ENCODE results near the gene GUCA1A.

Gene GUCA1A

DNA sequence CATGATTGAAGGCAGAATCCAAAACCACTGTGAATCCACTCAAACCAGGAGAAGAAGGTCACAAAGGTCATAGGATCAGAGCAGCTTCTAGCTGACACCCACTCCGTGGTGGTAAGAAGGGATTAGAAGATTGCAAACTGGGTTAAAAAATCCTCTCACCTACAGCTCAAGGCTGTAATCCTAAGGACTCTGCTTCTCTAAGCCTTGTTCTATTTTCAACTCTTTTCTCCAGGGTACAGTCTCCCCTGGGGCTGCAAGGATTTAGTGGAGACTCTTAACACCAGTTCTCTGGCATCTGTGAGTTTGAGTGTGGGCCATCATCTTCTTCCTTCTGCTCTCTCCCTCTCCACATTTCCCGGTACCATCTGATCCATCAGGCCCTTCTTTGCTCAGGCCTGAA lies at the start of gene GUCA1A:
TSS of gene GUCA1A (plus strand) at position 264 of the 400 bp plus-strand sequence. CDS start 250 bp downstream, outside the sequence.
- DNase-seq (ENCODE audit: low spot score): no peak

- no peak for DNase-seq (ENCODE audit: low spot score)
Observed at GRCh38 chr6:42123379-42124103, 49.6 kb upstream of the GUCA1A start.

DNA sequence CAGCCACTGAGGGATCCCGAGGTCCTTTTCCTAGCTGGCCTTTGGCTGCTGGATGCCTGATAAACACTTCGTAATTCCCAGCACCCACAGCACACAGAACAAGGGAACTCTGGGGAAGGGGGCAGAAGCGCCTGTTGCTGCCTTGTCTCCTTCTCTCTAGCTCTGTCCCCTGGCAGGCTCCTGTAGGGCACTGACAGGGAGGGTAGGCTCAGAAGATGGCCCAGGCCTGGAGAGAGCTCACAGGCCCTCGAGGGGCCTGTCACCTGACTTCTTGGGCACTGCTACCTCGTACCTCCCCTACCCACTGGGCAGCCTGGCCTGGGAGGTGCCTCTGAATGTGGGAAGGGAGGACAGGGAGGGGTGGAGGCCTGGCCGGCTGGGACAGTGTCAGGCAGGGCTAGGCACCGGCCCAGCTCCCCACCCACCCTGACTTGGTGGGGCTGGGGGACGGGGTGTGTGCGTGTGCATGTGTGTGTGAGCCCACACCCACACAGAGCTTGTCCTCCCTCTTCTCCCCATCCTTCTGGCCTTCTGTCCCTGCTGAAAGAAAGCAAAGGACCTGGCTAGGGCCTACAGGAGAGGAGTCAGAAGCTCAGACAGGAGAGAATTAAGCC lies 48.8 kb upstream of the GUCA1A start:
- no peak for DNase-seq (ENCODE audit: low spot score)

DNA sequence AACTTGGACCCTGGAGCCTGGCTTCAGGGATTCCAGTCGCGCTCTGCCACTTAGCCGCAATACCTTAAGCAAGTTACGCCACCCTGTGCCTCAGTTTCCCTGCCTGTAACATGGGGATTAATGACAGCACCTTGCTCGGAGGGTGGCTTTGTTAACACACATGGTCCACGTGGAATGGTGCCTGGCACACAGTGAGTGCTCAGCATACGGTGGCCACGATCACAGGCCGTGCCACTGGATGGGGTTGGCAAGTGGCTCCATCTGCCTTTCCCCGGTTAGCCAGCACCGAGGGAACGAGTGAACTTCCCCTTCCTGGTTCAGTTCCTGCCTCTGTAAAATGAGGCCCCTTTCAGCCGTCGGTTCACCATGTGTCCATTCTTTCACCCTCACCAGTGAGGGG lies 47.9 kb upstream of the GUCA1A start:
- no peak for DNase-seq (ENCODE audit: low spot score)

DNA sequence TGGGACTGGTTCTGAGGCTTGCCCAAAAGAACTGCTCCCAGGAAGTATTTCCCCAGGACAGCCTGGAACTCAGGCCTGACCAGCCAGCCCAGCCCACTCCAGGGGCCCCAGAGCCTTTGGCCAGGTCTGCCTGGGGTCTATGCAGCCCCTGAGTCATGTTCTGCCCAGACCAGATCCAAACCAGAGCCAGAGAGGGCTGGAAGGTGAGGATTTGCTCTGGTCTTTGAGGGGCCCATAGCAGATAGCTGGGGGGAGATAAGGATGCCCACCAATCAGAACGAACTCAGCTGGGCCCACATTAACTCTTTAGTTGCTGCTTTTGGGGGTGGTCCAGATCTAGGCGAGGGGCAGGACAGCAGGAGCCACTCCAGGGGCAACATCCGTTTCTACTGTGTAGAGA lies 47.5 kb upstream of the GUCA1A start:
- no peak for DNase-seq (ENCODE audit: low spot score)

GRCh38 chr6:42128460-42129359 lies 44.5 kb upstream of the GUCA1A start:
- DNase-seq (ENCODE audit: low spot score): no peak

DNA sequence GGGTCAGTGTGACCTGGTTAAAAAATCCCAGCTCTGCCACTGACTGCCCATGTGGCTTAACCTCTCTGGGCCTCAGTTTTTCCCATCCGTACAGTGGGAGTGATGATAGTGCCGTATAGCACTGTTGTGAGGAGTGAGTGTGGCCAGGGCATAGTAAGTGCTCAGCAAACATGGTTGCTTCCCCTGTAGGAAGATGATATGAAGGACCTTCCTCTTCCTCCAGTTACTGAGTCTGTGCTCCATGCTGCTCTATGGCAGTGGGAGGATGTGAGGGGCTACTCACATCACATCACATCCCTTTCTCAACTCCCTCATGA lies 43.8 kb upstream of the GUCA1A start:
- DNase-seq (ENCODE audit: low spot score): no peak

DNA sequence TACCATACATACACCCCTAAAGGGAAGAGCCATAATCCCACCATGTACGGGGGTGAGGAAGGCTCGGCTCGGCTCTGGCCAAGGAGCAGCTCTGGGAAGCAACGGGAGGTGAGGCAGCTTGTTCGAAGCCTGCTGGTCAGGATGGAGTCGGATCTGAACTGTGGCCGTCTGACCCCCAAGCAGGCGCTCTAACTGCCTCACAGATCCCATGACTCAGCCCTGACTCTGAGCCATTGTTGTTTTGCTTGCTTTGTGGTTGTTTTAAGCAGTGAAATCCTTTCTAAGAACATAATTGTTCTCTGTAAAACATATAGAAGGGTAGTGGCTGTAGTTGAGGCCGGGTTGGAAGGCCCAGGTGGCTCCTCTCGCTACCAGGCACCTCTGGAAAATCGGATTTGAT lies 41.6 kb upstream of the GUCA1A start:
- DNase-seq (ENCODE audit: low spot score): no peak

- DNase-seq (ENCODE audit: low spot score): no peak
Observed at GRCh38 chr6:42133926-42134325, 39.2 kb upstream of the GUCA1A start.

GRCh38 chr6:42135161-42135560 lies 38.0 kb upstream of the GUCA1A start:
- DNase-seq (ENCODE audit: low spot score): no peak

DNA sequence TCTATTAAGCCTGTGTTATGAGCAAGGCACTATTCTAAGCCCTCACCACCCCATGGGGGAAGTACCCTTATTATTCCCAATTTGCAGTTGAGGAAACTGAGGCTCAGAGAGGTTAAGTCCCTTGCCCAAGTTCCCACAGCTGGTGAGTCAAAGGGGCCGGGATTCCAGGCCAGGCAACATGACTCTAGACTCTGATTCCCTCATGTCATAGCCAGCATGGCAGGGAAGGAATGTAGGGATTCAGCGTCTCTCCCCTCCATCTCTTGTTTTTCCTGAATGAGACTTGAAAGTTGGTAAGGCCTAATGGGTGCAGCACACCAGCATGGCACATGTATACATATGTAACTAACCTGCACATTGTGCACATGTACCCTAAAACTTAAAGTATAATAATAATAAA lies 37.4 kb upstream of the GUCA1A start:
- DNase-seq (ENCODE audit: low spot score): no peak

DNA sequence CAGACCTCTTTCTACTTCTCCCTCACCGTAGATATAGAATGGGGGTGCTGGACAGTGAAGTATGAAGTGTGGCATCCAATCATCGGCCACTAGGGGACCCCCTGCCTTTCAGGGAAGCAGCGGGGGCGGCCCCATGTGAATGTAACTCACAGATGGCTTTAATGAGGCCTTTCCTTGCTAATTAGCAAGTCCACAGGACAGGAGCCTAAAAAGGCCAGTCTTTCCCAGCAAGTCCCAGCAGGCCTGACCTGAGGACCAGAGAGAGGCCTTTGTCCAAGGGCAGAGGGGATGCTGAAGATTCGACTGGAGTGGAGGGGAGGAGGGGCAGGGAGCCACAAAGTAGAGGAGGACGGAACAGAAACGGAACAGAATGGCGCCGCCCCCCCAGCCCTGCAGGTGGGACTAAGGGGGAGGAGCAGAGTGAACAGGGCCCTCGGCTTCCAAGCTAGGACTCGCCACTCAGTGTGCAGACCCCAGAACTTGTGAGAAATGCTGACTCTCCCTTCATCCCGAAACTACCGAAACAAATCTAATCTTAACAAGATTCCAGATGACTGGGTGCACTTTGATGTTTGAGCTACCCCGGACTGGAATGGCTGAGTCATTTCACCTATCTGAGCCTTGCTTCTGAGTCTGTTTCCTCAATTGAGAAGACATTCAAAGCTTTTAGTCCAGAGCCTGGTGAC lies 36.5 kb upstream of the GUCA1A start:
- peak; percentile 78 for DNase-seq (ENCODE audit: low spot score)

GRCh38 chr6:42137194-42137753 lies 35.9 kb upstream of the GUCA1A start:
- DNase-seq (ENCODE audit: low spot score): no peak

DNA sequence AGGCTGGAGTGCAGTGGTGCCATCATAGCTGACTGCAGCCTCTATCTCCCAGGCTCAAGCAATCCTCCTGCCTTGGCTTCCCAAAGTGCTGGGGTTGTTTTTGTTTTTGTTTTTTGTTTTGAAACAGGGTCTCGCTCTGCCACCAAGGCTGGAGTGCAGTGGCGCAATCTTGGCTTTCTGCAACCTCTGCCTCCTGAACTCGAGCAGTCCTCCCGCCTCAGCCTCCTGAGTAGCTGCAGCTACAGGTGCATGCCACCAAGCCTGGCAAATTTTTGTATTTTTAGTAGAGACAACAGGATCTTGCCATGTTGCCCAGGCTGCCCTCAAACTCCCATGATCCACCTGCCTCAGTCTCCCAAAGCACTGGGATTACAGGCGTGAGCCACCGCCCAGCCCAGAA lies 35.0 kb upstream of the GUCA1A start:
- DNase-seq (ENCODE audit: low spot score): no peak

DNA sequence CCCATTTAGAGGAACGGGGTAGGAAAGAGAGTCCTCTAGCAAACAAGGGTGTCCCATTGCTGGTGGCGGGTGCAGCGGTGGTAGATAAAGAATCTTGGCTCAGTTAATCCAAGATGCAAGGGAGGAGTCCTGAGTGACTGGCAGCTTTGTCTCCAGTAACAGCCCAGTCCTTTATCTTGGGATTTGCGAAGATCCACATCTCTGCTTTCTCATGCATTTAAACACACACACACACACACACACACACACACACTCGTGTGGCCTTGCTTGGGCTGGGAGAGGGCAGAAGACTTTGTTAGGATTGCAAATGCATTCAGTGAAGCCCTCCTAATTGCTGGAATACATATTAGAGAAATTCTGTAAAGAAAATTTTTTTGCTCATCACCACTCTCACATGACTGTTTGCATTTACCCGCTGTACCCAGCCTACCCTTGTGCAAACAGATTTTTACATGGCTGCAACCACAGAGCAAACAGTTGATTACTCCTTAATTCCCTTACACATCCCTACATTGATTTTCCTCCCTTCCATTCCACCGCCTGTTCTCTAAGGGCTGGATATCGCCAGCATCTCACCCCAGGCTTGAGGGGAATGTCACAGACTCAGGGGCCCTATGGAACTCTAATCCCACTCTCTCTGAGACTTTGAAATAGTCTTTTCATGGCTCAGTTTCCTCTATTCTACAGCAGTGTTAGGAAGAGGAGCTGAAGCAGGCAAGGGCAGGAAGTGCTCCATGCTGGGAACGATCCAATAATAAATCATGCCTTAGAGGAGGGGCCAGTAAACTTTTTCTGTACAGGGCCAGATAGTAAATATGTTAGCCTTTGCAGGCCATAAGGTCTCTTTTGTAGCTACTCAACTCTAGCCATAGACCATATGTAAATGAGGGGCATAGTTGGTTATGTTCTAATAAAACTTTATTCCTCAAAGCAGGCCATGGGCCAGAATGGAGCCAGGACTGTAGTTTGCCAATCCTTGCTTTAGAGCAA lies 34.2 kb upstream of the GUCA1A start:
- peak; percentile 68 for DNase-seq (ENCODE audit: low spot score)

- no peak for DNase-seq (ENCODE audit: low spot score)
Observed at GRCh38 chr6:42140032-42140431, 33.1 kb upstream of the GUCA1A start.

GRCh38 chr6:42140756-42141602 lies 32.2 kb upstream of the GUCA1A start:
- no peak for DNase-seq (ENCODE audit: low spot score)

GRCh38 chr6:42141603-42142117 lies 31.5 kb upstream of the GUCA1A start:
- no peak for DNase-seq (ENCODE audit: low spot score)

GRCh38 chr6:42142118-42142835 lies 30.9 kb upstream of the GUCA1A start, which contains the start of gene C6orf132:
Gene C6orf132 (minus strand): TSS chr6:42142620. CDS start chr6:42142444, 176 bp downstream.
- DNase-seq (ENCODE audit: low spot score): peak; percentile 78
